Dermis blood vessel endothelial cell (primary cell): ENCODE measurements around the gene ANKZF1. TPM values are rescaled to one million over a fixed set of nuclear protein-coding genes. Genes with fewer than 3 reads are reported as not detected.

ENCODE experiments used
- DNase-seq: peaks from one replicate; pipeline ENCODE4 v3.0.0; 2010
- total RNA-seq: library from RNA; depleted of rRNA; stranded (reverse); fragments of >200 nt; gene quantifications from 2 replicates; pipeline ENCODE4 v1.2.3, GENCODE V29; 2014

The ANKZF1 gene
- total RNA-seq, 1 donor from 2014 or later, result 29.6 TPM

GRCh38 chr2:219282943-219283581 is 53.5 kb downstream of the ANKZF1 start:
- DNase-seq, result no peak

- DNase-seq, result no peak
These were observed 55.1 kb downstream of the ANKZF1 start for GRCh38 chr2:219284501-219285372.

- no peak for DNase-seq
These were observed 55.7 kb downstream of the ANKZF1 start for GRCh38 chr2:219285373-219285735.

GRCh38 chr2:219285894-219286425 is 56.4 kb downstream of the ANKZF1 start:
- no peak for DNase-seq

Other genes starting within 250 kb of the ANKZF1 start
- not detected in 2 replicates for gene FEV, start 244.6 kb upstream of the ANKZF1 start, total RNA-seq
- not detected in 2 replicates for gene CRYBA2, start 236.4 kb upstream of the ANKZF1 start, total RNA-seq
- not detected in 2 replicates for gene CFAP65, start 188.3 kb upstream of the ANKZF1 start, total RNA-seq
- not detected in 2 replicates for gene IHH, start 168.9 kb upstream of the ANKZF1 start, total RNA-seq
- gene NHEJ1, start 69.0 kb upstream of the ANKZF1 start, total RNA-seq, result 25.7 and 28.8 TPM in 2 replicates
- gene SLC23A3, start 59.8 kb upstream of the ANKZF1 start, total RNA-seq, result 1.3 and 3.2 TPM in 2 replicates
- gene CNPPD1, start 52.9 kb upstream of the ANKZF1 start, total RNA-seq, result 25.7 and 29.8 TPM in 2 replicates
- 64.1 and 75.4 TPM in 2 replicates for gene RETREG2, start 51.5 kb upstream of the ANKZF1 start, total RNA-seq
- gene ZFAND2B, start 23.0 kb upstream of the ANKZF1 start, total RNA-seq, result 16.7 and 22.5 TPM in 2 replicates
- gene ABCB6, start 10.8 kb upstream of the ANKZF1 start, total RNA-seq, result 31.8 and 52.4 TPM in 2 replicates
- 46.5 and 75.4 TPM in 2 replicates for gene ATG9A, start 170 bp upstream of the ANKZF1 start, total RNA-seq
- 5.7 and 6.5 TPM in 2 replicates for gene GLB1L, start 15.6 kb downstream of the ANKZF1 start, total RNA-seq
- 24.3 and 24.7 TPM in 2 replicates for gene STK16, start 15.7 kb downstream of the ANKZF1 start, total RNA-seq
- 0.09 TPM in 1 of 2 replicates, not detected in the other for gene TUBA4B, start 23.4 kb downstream of the ANKZF1 start, total RNA-seq
- gene TUBA4A, start 24.1 kb downstream of the ANKZF1 start, total RNA-seq, result 19.9 and 23.0 TPM in 2 replicates
- 24.0 and 27.7 TPM in 2 replicates for gene DNAJB2, start 49.6 kb downstream of the ANKZF1 start, total RNA-seq
- gene PTPRN, start 79.6 kb downstream of the ANKZF1 start, total RNA-seq, result 0.17 TPM in 1 of 2 replicates, not detected in the other
- not detected in 2 replicates for gene RESP18, start 102.9 kb downstream of the ANKZF1 start, total RNA-seq
- gene DNPEP, start 158.1 kb downstream of the ANKZF1 start, total RNA-seq, result 54.1 and 67.7 TPM in 2 replicates
- gene DES, start 188.6 kb downstream of the ANKZF1 start, total RNA-seq, result not detected in 2 replicates
- gene SPEG, start 205.0 kb downstream of the ANKZF1 start, total RNA-seq, result 0.09 and 1.7 TPM in 2 replicates